ENCODE measurements around the gene POLD2. TPM values are rescaled to one million over a fixed set of nuclear protein-coding genes. Genes with fewer than 3 reads are reported as not detected.
A peak's percentile ranks its signal among the peaks of the same experiment; 100 is the strongest.

POLD2 gene
- total and polyA plus RNA-seq, 2 donors (not counting 3 experiments of a cell fraction or from before 2014, with no cell fraction given), result 96.5 to 122 TPM

DNA sequence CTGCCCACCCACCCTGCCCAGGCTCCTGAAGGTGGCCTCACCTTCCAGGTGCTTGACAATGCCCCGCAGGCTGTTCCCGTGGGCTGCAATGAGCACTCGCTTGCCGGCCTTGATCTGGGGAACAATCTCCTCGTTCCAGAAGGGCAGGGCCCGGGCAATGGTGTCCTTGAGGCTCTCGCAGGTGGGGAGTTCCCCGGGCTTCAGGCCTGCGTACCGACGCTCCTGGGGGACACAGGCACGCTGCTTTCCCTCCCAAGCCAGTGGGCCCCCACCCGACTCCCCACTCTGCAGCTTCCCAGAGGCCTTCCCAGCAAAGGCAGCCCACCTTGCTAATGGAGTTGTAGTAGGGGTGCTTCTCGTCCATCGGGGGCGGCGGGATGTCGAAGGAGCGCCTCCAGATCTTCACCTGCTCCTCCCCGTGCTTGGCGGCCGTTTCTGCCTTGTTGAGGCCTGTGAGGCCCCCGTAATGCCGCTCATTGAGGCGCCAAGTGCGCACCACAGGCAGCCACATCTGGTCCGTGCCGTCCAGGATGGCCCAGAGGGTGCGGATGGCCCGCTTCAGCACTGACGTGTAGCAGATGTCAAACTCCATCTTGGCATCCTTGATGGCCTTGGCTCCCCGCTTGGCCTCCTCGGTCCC is 58.4 kb downstream of the POLD2 start:
- dilution Hi-C loops (cut with MboI; ENCODE audit: extremely low pct_ligation_motif_present, low sequenced_read_pairs), result no loop called here
- TF ChIP-seq POLR2AphosphoS5 (IDR thresholded peaks at IDR 0.05; ENCODE audit: insufficient read depth, low read depth, low read length), result peak; percentile 36
- TF ChIP-seq MYC (IDR thresholded peaks at IDR 0.05; ENCODE audit: low read depth, low read length), result no peak
- Histone ChIP-seq H3K36me3 (ENCODE audit: control insufficient read depth in 2 of 2, extremely low read depth in 1 of 2, insufficient read depth in 2 of 2, low read length in 2 of 2) (peaks cover 0 to 14% of the 10 kb centered on the region in 2 experiments), H3K4me3 (replicated peaks in 1 of 3; ENCODE audit: insufficient read depth in 1 of 3, low read depth in 1 of 3, low read length in 3 of 3) (no peak overlapping the region), H4K20me1 (replicated peaks; ENCODE audit: control insufficient read depth, extremely low read depth, insufficient read depth, low read length) (no peaks in the 10 kb centered on the region), H3K79me2 (ENCODE audit: control insufficient read depth, insufficient read depth, low read length) (no peaks in the 10 kb centered on the region), H3K4me1 (ENCODE audit: control insufficient read depth, extremely low read depth, insufficient read depth, low read length) (no peaks in the 10 kb centered on the region), H3K27ac (ENCODE audit: insufficient read depth, low read depth, low read length) (no peak overlapping the region), H3K4me2 (ENCODE audit: insufficient read depth, low read length) (no peak overlapping the region), H3K9me1 (replicated peaks; ENCODE audit: control insufficient read depth, extremely low read depth, insufficient read depth, low read length) (no peaks in the 10 kb centered on the region), H3K9ac (replicated peaks; ENCODE audit: extremely low read depth, insufficient read depth, low read length) (no peak overlapping the region), H2AFZ (ENCODE audit: low read depth, low read length) (no peak overlapping the region), H3K9me3 (replicated peaks; ENCODE audit: control insufficient read depth, insufficient read depth, low read length) (no peaks in the 10 kb centered on the region), H3K27me3 (ENCODE audit: control insufficient read depth in 2 of 2, insufficient read depth in 2 of 2, low read length in 2 of 2) (peaks cover 2 to 13% of the 10 kb centered on the region in 2 experiments)
- FAIRE-seq (no peak), DNase-seq (ENCODE audit: low read depth, low spot score) (no peak)
- POLR2A ChIA-PET, result no interaction called here
- no TSS peak for BruUV-seq (replicated peaks)
- CTCF ChIA-PET, result interaction anchor here (1.3 to 1.6 kb wide), 2 partner anchors 7 to 9 kb away, joined by 3 to 7 read pairs; no protein-coding TSS in a partner anchor
- intact Hi-C loops (cut with micrococcal nuclease), result no loop called here

Small RNA genes lying within 50 kb of the gene (microRNA-seq; reads per million reads assigned to microRNA genes)
- not detected for gene MIR6838 (ENCODE audit: borderline number of aligned reads, borderline replicate concordance)

Small RNA genes lying within 50 kb of the gene (small RNA-seq; reads per million reads assigned to genes)
- gene RNA5SP230 (ENCODE audit: insufficient read depth, insufficient read length, low read depth, low replicate concordance), result not detected

Other genes with a start within 250 kb of the POLD2 start
- 25.3 and 26.8 TPM in 2 replicates for gene URGCP, start 217.0 kb downstream of the POLD2 start, total RNA-seq
- gene URGCP, start 217.0 kb downstream of the POLD2 start, polyA plus RNA-seq, result 13.1 and 14.9 TPM in 2 replicates
- 11.3 and 11.7 TPM in 2 replicates for gene UBE2D4, start 197.1 kb downstream of the POLD2 start, total RNA-seq
- 19.8 and 27.1 TPM in 2 replicates for gene UBE2D4, start 197.1 kb downstream of the POLD2 start, polyA plus RNA-seq
- gene SPDYE1, start 125.7 kb downstream of the POLD2 start, total RNA-seq, result 0.12 TPM in 1 of 2 replicates, not detected in the other
- not detected in 2 replicates for gene SPDYE1, start 125.7 kb downstream of the POLD2 start, polyA plus RNA-seq
- 92.1 and 94.0 TPM in 2 replicates for gene DBNL, start 78.8 kb downstream of the POLD2 start, total RNA-seq
- gene DBNL, start 78.8 kb downstream of the POLD2 start, polyA plus RNA-seq, result 123 and 127 TPM in 2 replicates
- not detected in 2 replicates for gene PGAM2, start 58.0 kb downstream of the POLD2 start, total RNA-seq
- 0.11 and 0.19 TPM in 2 replicates for gene PGAM2, start 58.0 kb downstream of the POLD2 start, polyA plus RNA-seq
- 14.6 and 20.0 TPM in 2 replicates for gene POLM, start 41.0 kb downstream of the POLD2 start, total RNA-seq
- 10.5 and 12.4 TPM in 2 replicates for gene POLM, start 41.0 kb downstream of the POLD2 start, polyA plus RNA-seq
- gene AEBP1, start 19.2 kb downstream of the POLD2 start, total RNA-seq, result 47.7 and 48.0 TPM in 2 replicates
- 20.6 and 23.2 TPM in 2 replicates for gene AEBP1, start 19.2 kb downstream of the POLD2 start, polyA plus RNA-seq
- not detected in 2 replicates for gene MYL7, start 17.8 kb upstream of the POLD2 start, total RNA-seq
- not detected in 2 replicates for gene MYL7, start 17.8 kb upstream of the POLD2 start, polyA plus RNA-seq
- 0.32 and 0.51 TPM in 2 replicates for gene GCK, start 65.9 kb upstream of the POLD2 start, total RNA-seq
- 0.13 and 0.17 TPM in 2 replicates for gene GCK, start 65.9 kb upstream of the POLD2 start, polyA plus RNA-seq
- gene YKT6, start 77.4 kb upstream of the POLD2 start, total RNA-seq, result 117 and 120 TPM in 2 replicates
- 110 and 117 TPM in 2 replicates for gene YKT6, start 77.4 kb upstream of the POLD2 start, polyA plus RNA-seq
- 1.4 and 1.6 TPM in 2 replicates for gene CAMK2B, start 202.0 kb upstream of the POLD2 start, total RNA-seq
- gene CAMK2B, start 202.0 kb upstream of the POLD2 start, polyA plus RNA-seq, result 0.57 and 0.72 TPM in 2 replicates